Gastrocnemius medialis (tissue), 4 donors: Measurements from ENCODE around the gene ATF1. TPM values are rescaled to one million over a fixed set of nuclear protein-coding genes. Genes with fewer than 3 reads are reported as not detected.

Experiments used
- ATAC-seq, 2 donors: fragments of 150-250 bp; one replicate each; pipeline ENCODE4 v1.9.1; 2016
- DNase-seq, 2 donors: peaks; one replicate each; pipeline ENCODE4 v3.0.0-alpha.2; 2019
- H3K27ac ChIP-seq, 4 donors: fragments of 200-600 bp; sonication (generic); 1 replicate in 1 of 4; 2 replicates in 3 of 4; pipeline ENCODE4 v1.5.1; 2016 to 2018; ENCODE audit warnings: mild to moderate bottlenecking in 2 of 4, moderate library complexity in 1 of 4
- H3K27me3 ChIP-seq, 3 donors: fragments of 200-600 bp; sonication (generic) in 2 of 3; 1 replicate in 1 of 3; 2 replicates in 2 of 3; pipeline versions ENCODE4 v1.5.1 to v1.6.0; 2016 to 2019; ENCODE audit warnings: mild to moderate bottlenecking in 1 of 3, moderate library complexity in 1 of 3
- H3K36me3 ChIP-seq, 2 donors: fragments of 200-600 bp; sonication (generic) in 1 of 2; one replicate each; pipeline ENCODE4 v1.5.1; 2017 to 2018
- H3K4me1 ChIP-seq, 2 donors: fragments of 200-600 bp; sonication (generic) in 1 of 2; one replicate each; pipeline ENCODE4 v1.5.1; 2016 to 2017; ENCODE audit warnings: mild to moderate bottlenecking in 2 of 2
- H3K4me3 ChIP-seq, 4 donors: fragments of 200-600 bp; sonication (generic) in 3 of 4; 1 replicate in 1 of 4; 2 replicates in 3 of 4; pipeline ENCODE4 v1.5.1; 2016 to 2019; ENCODE audit warnings: mild to moderate bottlenecking in 2 of 4
- H3K9me3 ChIP-seq, 3 donors: fragments of 200-600 bp; sonication (generic) in 2 of 3; 1 replicate in 1 of 3; 2 replicates in 2 of 3; pipeline ENCODE4 v1.5.1; 2016 to 2019
- POLR2A ChIP-seq, 2 donors: fragments of 450-650 bp; IDR thresholded peaks; one replicate each; pipeline ENCODE4 v1.6.1; 2017; ENCODE audit warnings: antibody characterized with exemption in 2 of 2, mild to moderate bottlenecking in 2 of 2, moderate library complexity in 2 of 2
- in situ Hi-C, 4 donors: fragments of 200-750 bp; cut with MboI; loops; one replicate each; pipeline versions ENCODE4 v1.15.0 to v1.8.0; 2017; ENCODE audit warnings: low sequenced_read_pairs in 4 of 4
- intact Hi-C: fragments of 100-400 bp; cut with DNase I; formaldehyde crosslinking; loops from one replicate; pipeline ENCODE4 v1.15.1; 2023; ENCODE audit warnings: low total_unique reads
- total RNA-seq, 4 donors: library from RNA; depleted of rRNA; stranded (reverse); fragments of >200 nt; gene quantifications; one replicate each; pipeline versions ENCODE4 v1.1.0 to v1.2.3, GENCODE V29; 2016
- TF ChIP-seq, protein P1 (sequence below), 5 experiments: fragments of 450-650 bp in 3 of 5; fragments of 200-600 bp in 2 of 5; sonication (generic) in 2 of 5; IDR thresholded peaks in 4 of 5; conservative IDR thresholded peaks in 1 of 5; 1 replicate in 4 of 5; 2 replicates in 1 of 5; pipeline ENCODE4 v1.5.1; 2016 to 2019; ENCODE audit warnings: antibody characterized with exemption in 5 of 5, mild to moderate bottlenecking in 3 of 5, moderate library complexity in 3 of 5

ATF1 gene
- total RNA-seq, 4 donors from 2014 or later = 16.4 to 44.5 (median 37.5) TPM

DNA sequence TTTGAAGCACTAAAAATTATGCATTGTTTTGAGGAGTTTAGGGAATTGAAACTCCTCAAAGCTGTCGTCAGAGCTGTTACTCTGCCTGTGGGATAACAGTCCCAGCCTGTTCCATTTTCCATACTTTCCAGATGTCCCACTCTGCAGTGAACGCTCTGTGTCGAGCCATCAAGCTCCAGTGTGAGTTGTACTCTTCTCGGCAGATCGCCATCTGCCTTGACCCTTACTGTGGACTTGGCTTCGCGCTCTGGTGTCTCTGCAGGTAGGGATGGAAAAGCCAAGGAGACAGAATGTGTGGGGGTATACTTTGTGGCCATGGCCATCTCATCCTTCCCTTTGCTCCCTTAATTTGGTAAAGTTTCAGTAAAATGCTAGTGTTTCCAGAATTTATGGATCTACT lies 35.5 kb upstream of the ATF1 start:
- TF ChIP-seq, protein P1, sequence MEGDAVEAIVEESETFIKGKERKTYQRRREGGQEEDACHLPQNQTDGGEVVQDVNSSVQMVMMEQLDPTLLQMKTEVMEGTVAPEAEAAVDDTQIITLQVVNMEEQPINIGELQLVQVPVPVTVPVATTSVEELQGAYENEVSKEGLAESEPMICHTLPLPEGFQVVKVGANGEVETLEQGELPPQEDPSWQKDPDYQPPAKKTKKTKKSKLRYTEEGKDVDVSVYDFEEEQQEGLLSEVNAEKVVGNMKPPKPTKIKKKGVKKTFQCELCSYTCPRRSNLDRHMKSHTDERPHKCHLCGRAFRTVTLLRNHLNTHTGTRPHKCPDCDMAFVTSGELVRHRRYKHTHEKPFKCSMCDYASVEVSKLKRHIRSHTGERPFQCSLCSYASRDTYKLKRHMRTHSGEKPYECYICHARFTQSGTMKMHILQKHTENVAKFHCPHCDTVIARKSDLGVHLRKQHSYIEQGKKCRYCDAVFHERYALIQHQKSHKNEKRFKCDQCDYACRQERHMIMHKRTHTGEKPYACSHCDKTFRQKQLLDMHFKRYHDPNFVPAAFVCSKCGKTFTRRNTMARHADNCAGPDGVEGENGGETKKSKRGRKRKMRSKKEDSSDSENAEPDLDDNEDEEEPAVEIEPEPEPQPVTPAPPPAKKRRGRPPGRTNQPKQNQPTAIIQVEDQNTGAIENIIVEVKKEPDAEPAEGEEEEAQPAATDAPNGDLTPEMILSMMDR (IDR thresholded peaks at IDR 0.05 in 4 of 5, conservative IDR thresholded peaks at IDR 0.05 in 1 of 5) = no peak
- TF ChIP-seq POLR2A (IDR thresholded peaks at IDR 0.05) = no peak
- intact Hi-C loops = no loop called here
- Histone ChIP-seq H3K4me1 (peaks cover 0 to 3% of the 10 kb centered on the region in 2 donors), H3K36me3 (peaks cover 0 to 73% of the 10 kb centered on the region in 2 donors), H3K9me3 (no peaks in the 10 kb centered on the region), H3K27me3 (no peaks in the 10 kb centered on the region), H3K4me3 (no peak overlapping the region), H3K27ac (peak overlapping the region in 2 of 4 donors; percentile 50 to 76)
- DNase-seq (no peak), ATAC-seq (no peak)
- in situ Hi-C loops = loop anchor here in 1 of 4 donors (25.0 kb wide), 1 partner anchor 216 kb away; the partner anchor contains the start of gene DIP2B

DNA sequence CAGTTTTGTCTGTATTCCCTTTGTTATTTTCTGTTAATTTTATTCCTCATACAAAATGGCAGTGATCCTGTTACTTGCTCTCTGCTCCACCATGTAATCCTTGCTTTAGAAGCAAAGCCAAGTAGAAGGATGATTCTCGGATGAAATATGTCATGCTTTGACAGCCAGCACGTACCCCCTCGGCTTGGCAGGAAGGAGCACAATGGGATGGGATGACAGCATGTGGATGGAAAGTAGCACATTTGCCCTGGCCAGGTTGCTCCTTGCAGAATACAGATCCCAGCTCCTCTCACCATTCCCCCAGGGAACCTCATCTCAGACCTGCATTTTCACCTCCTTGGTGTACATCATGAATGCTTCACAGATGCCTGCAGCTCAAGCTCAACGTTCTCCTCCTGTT lies 35.1 kb upstream of the ATF1 start:
- in situ Hi-C loops = loop anchor here in 1 of 4 donors (25.0 kb wide), 1 partner anchor 217 kb away; the partner anchor contains the start of gene DIP2B
- H3K27ac ChIP-seq = no peak overlapping the region
- TF ChIP-seq POLR2A (IDR thresholded peaks at IDR 0.05) = no peak
- TF ChIP-seq, protein P1 (IDR thresholded peaks at IDR 0.05 in 4 of 5, conservative IDR thresholded peaks at IDR 0.05 in 1 of 5) = no peak
- no peak overlapping the region for H3K4me3 ChIP-seq
- DNase-seq (no peak), ATAC-seq (no peak)
- peaks cover 0 to 3% of the 10 kb centered on the region in 2 donors for H3K4me1 ChIP-seq
- H3K27me3 ChIP-seq = no peaks in the 10 kb centered on the region
- peaks cover 0 to 74% of the 10 kb centered on the region in 2 donors for H3K36me3 ChIP-seq
- intact Hi-C loops = no loop called here
- no peaks in the 10 kb centered on the region for H3K9me3 ChIP-seq

DNA sequence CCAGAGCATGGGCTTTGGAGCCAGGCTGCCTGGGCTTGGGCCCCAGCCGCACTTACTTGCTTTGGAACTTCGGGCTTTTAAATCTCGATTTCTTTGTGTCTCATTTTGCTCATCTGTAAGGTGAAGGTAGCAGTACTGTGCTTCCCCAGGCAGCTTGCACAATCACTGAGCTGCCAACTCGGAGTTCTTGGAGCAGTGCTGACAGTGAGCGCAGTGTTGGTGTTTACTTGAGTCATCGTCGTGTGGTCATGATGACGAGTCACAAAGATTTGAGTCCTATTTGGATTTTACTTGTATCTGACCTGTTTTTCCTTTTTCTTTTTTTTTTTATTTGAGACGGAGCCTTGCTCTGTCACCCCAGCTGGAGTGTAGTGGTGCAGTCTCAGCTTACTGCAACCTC lies 31.3 kb upstream of the ATF1 start:
- Histone ChIP-seq H3K27me3 (no peaks in the 10 kb centered on the region), H3K4me1 (peaks cover 0 to 3% of the 10 kb centered on the region in 2 donors), H3K4me3 (no peak overlapping the region), H3K27ac (no peak overlapping the region), H3K36me3 (peaks cover 0 to 72% of the 10 kb centered on the region in 2 donors), H3K9me3 (no peaks in the 10 kb centered on the region)
- in situ Hi-C loops = loop anchor here in 1 of 4 donors (25.0 kb wide), 1 partner anchor 220 kb away; the partner anchor contains the start of gene DIP2B
- DNase-seq (no peak), ATAC-seq (no peak)
- TF ChIP-seq POLR2A (IDR thresholded peaks at IDR 0.05) = no peak
- TF ChIP-seq, protein P1 (IDR thresholded peaks at IDR 0.05 in 4 of 5, conservative IDR thresholded peaks at IDR 0.05 in 1 of 5) = no peak
- intact Hi-C loops = no loop called here

DNA sequence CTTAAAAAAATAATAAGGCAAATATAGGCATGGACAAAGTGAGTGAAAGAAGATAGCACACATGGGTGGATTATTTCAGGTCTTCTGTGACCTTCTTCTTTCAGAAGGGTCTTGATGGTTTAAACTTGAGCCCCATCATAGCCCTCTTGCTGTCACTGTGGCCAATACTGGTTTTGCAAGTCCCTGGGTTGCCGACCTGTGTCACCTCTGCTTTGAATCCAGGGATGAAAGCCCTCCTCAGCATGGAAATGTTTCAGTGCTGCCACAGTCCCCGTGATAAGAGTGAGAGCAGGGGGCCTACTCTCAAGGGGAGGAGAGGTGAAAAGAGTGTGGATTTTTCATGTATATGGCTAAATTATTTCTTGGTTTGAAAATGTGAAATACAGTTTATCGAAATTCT lies 30.2 kb upstream of the ATF1 start:
- DNase-seq = no peak
- in situ Hi-C loops (loop anchor here in 1 of 4 donors (25.0 kb wide), 1 partner anchor 221 kb away; the partner anchor contains the start of gene DIP2B), intact Hi-C loops (loop anchor here (2.0 kb wide), 1 partner anchor 229 kb away; the partner anchor contains the start of gene DIP2B)
- TF ChIP-seq, protein P1 (IDR thresholded peaks at IDR 0.05 in 4 of 5, conservative IDR thresholded peaks at IDR 0.05 in 1 of 5) = no peak
- TF ChIP-seq POLR2A (IDR thresholded peaks at IDR 0.05) = no peak
- no peaks in the 10 kb centered on the region for H3K9me3 ChIP-seq
- ATAC-seq = no peak
- no peaks in the 10 kb centered on the region for H3K4me1 ChIP-seq
- no peak overlapping the region for H3K27ac ChIP-seq
- no peaks in the 10 kb centered on the region for H3K27me3 ChIP-seq
- peaks cover 0 to 71% of the 10 kb centered on the region in 2 donors for H3K36me3 ChIP-seq
- no peak overlapping the region for H3K4me3 ChIP-seq
